HG02840 (cell line): Measurements from ENCODE around the gene B4GALT7.

Experiments used
- ATAC-seq: cut with Tn5 transposase; IDR thresholded peaks from one replicate; pipeline ENCODE4 v1.9.1; 2021; ENCODE audit warnings: mild to moderate bottlenecking, moderate library complexity, moderate number of reproducible peaks; ENCODE audit not compliant: unreplicated experiment, low FRiP score

Gene B4GALT7

GRCh38 chr5:177592905-177593304 lies 7.0 kb upstream of the B4GALT7 start:
- ATAC-seq = no peak

DNA sequence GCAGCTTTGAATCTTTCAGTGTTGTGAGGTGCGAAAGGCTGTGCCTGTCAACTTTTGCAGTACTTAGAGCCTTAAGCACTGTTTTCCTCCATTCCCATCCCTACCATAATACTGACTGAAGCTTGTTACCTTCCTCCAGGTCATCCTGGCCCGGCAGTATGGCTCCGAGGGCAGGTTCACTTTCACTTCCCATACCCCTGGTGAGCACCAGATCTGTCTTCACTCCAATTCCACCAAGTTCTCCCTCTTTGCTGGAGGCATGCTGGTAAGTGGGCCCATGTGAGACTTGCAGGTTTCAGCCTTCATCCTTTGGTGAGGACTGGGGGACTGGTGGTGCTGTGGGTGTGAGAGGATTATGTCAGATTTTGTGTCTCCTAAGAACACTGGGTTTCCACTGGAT lies 6.4 kb upstream of the B4GALT7 start:
- ATAC-seq = no peak

DNA sequence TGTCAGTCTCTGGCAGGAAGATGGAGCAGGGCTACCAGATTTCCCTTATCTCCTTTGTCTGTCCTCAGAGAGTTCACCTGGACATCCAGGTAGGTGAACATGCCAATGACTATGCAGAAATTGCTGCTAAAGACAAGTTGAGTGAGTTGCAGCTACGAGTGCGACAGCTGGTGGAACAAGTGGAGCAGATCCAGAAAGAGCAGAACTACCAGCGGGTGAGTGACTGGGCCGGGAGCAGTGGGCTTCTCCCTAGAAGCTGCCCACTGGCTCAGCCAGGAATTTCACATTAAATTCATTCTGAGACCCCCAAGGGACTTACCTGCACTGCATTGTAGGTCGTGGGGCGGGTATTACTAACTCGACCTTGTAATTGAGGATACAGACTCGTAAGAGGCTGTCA lies 5.9 kb upstream of the B4GALT7 start:
- no peak for ATAC-seq

DNA sequence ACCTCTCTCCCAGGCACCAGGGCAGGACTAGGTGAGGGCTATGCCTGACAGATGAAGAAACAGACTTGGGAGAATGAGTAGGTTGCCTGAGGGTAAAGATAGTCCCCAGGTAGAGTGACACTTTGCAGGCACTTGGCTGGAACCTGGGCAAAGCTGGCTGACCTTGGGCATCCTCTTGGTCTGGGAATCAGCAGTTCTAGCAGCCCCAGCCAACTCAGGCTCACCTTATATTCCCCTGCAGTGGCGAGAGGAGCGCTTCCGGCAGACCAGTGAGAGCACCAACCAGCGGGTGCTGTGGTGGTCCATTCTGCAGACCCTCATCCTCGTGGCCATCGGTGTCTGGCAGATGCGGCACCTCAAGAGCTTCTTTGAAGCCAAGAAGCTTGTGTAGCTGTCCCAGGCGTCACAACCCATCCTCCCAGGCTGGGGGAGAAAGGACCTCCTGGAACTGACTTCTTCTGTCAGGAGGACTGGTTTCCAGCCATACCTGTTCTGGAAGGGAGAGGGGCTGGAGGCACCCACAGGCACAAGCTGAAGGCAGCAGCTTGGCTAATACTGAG lies 4.8 kb upstream of the B4GALT7 start:
- ATAC-seq = no peak

GRCh38 chr5:177595991-177596774 lies 3.7 kb upstream of the B4GALT7 start:
- ATAC-seq = no peak

- ATAC-seq = no peak
Observed at GRCh38 chr5:177596775-177597238, 3.1 kb upstream of the B4GALT7 start.

- ATAC-seq = no peak
Observed at GRCh38 chr5:177598477-177598876, 1.5 kb upstream of the B4GALT7 start.

DNA sequence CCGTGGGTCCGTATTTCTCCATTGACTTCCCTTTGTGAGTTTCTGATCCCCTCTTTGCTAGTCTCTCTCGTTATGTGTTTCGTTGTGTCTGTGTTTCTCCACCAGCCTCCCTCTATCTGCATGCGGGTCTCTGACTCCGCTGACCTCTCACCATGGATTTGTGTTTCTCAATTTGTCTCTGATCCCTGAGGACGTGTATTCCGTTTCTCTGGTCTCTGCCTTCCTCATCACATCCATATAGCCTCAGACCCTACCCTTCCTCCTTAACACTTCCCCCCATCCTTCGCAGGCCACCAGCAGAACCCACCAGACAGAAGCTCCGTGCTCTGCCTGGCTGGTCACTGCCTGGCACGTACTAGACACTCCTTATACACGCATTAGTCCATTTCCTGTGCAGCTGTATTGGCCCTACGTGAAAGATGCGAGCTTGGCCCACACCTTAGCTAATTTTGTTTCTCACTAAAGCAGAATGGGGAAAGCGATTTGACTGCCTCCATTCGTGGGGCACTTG lies 631 bp downstream of the B4GALT7 start:
- no peak for ATAC-seq

DNA sequence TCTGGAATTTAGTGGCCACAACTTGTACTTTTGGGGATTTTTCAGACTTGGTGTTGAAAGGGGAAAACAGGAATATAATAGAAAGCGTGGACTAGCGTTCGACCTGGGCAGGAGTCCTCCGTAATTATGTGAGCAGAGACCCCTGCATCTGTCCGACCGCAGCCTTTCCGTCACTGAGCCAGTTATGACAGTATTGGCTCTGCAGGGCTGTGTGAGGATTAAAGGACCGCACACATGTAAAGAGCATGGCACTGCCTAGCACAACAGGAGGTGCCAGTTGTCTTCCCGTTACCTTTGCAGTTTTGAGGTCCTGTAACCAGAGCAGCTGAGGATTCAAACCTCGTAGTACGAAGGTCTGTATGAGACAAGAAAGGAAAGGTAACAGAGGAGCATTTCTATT lies 1.2 kb downstream of the B4GALT7 start:
- ATAC-seq = no peak

- no peak for ATAC-seq
Observed at GRCh38 chr5:177601577-177602457, 1.9 kb downstream of the B4GALT7 start.

GRCh38 chr5:177602458-177602830 lies 2.5 kb downstream of the B4GALT7 start:
- ATAC-seq = no peak

- ATAC-seq = no peak
Observed at GRCh38 chr5:177603631-177604030, 3.7 kb downstream of the B4GALT7 start.

- ATAC-seq = no peak
Observed at GRCh38 chr5:177604116-177604521, 4.2 kb downstream of the B4GALT7 start.

- ATAC-seq = no peak
Observed at GRCh38 chr5:177604656-177605055, 4.7 kb downstream of the B4GALT7 start.

GRCh38 chr5:177605078-177605477 lies 5.1 kb downstream of the B4GALT7 start:
- no peak for ATAC-seq

- ATAC-seq = no peak
Observed at GRCh38 chr5:177605667-177606066, 5.7 kb downstream of the B4GALT7 start.

- ATAC-seq = no peak
Observed at GRCh38 chr5:177606071-177607051, 6.4 kb downstream of the B4GALT7 start.

GRCh38 chr5:177607115-177607451 lies 7.2 kb downstream of the B4GALT7 start:
- no peak for ATAC-seq

DNA sequence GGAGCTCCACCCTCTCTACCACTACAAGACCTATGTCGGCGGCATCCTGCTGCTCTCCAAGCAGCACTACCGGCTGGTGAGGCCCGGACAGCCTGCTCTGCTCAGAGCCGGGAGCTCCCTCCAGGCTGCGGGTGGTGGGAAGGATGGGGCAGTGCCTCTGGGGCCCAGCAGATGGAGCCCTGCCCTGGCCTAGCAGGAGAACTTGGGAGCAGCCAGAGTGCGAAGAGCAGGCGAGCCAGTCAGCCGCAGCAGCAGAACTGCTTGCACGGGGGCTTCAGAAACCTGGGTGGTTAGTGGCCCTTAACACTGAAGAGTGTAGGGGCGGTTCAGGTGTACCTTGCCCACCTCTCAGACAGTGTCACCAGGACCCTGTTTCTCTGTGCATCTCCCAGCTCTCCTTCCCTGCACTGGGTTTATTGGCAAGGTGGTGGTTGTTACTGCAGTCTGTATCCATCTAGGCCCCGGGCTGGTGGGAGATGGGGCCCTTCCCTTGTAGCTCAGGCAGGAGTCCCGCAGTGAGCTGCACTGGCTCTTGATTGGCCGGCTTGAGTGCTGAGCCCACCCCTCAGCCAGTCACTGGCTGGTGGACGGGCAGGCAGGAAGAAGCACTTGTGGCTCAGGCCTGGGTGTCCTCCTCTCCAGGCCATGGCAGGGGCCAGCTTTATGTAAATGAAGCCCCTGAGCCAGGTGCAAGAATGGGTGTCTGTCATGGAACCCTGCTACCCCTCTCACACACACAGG lies 7.7 kb downstream of the B4GALT7 start:
- no peak for ATAC-seq
